Measurements from ENCODE around the gene TEX48. TPM values are rescaled to one million over a fixed set of nuclear protein-coding genes. Genes with fewer than 3 reads are reported as not detected.

Gene TEX48
- polyA plus RNA-seq, 1 of the 3 experiments (the other 2 are of a cell fraction) = 0.46 TPM

DNA sequence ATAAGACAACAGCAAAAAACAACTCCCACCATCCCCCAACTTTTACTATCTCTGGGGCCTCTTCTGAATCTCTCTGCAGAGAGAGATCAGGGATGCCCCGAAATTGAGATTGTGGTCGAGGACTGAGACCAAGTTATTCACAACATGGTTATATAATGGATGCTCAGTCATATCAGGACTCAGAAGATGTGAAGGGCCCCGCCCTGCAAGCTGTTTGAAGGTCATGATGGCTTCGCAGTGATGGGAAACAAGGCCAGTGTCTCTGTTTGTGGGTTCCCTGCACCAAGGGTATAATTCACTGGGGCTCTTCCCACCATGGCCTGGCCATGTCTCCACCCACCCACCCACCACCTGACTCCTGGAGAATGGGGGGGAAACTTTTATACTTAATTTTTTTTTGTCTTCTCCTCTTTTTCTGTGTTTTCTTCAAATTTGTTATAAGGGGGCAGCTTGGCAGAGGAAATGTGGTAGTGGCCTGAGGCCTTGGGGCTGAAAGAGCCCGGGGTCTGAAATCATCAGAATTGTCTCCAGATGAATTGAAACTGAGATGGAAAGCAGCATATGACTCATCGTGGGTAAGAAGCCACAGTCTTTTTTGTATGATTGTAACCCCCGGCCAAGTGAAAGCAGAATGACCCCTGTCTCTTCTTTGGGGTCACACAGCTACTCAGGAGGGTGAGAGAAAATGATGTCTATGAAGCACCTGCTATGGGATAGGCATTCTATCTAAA is 15.0 kb upstream of the TEX48 start:
- POLR2A ChIA-PET = no interaction called here
- Histone ChIP-seq H3K36me3 (replicated peaks in 1 of 2; ENCODE audit: control insufficient read depth in 1 of 2, insufficient read depth in 2 of 2, low read length in 1 of 2) (no peaks in the 10 kb centered on the region), H4K20me1 (ENCODE audit: insufficient read depth) (no peaks in the 10 kb centered on the region), H3K4me2 (no peak overlapping the region; the same call in 1 of the 2 replicates), H3K9me3 (no peaks in the 10 kb centered on the region), H3K4me1 (ENCODE audit: control insufficient read depth in 1 of 2, insufficient read depth in 2 of 2, low read depth in 1 of 2, low read length in 1 of 2) (peaks cover 0 to 44% of the 10 kb centered on the region in 2 experiments; a peak in 3 of 4 replicates), H3K79me2 (ENCODE audit: insufficient read depth) (no peaks in the 10 kb centered on the region), H3K27me3 (ENCODE audit: insufficient read depth) (no peaks in the 10 kb centered on the region), H3K4me3 (ENCODE audit: low read depth in 2 of 2, low read length in 1 of 2) (no peak overlapping the region), H3K9ac (no peak overlapping the region), H3K9me2 (no peaks in the 10 kb centered on the region), H2AFZ (ENCODE audit: low read depth) (0 out of 2 replicates have a peak overlapping the region, but pooled peaks have one; percentile 12), H3F3A (replicated peaks; ENCODE audit: insufficient read depth) (peaks cover 19% of the 10 kb centered on the region), H3K27ac (ENCODE audit: low read depth in 2 of 2, low read length in 1 of 2) (peak overlapping the region in 1 of 2 experiments; percentile 18; a peak in 1 of 4 replicates)
- DNase-seq = no peak
- CTCF ChIA-PET = interaction anchor here (0.9 to 3.9 kb wide), 3 partner anchors 15 to 58 kb away, joined by 3 to 10 read pairs (median 3); partner anchors contain the start of gene TEX48
- WGBS (ENCODE audit: low lambda C conversion rate) = 40% methylated on average over 7 of the region's 7 CpGs
- TF ChIP-seq, protein P1, sequence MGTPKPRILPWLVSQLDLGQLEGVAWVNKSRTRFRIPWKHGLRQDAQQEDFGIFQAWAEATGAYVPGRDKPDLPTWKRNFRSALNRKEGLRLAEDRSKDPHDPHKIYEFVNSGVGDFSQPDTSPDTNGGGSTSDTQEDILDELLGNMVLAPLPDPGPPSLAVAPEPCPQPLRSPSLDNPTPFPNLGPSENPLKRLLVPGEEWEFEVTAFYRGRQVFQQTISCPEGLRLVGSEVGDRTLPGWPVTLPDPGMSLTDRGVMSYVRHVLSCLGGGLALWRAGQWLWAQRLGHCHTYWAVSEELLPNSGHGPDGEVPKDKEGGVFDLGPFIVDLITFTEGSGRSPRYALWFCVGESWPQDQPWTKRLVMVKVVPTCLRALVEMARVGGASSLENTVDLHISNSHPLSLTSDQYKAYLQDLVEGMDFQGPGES (IDR thresholded peaks at IDR 0.05; ENCODE audit: low read depth, low read length) = no peak
- TF ChIP-seq RFX5 (IDR thresholded peaks at IDR 0.05; ENCODE audit: low read length) = no peak
- no peak for TF ChIP-seq RAD21 (IDR thresholded peaks at IDR 0.05; ENCODE audit: low read length)
- TF ChIP-seq GATA2 (CRISPR knock-in tag; IDR thresholded peaks at IDR 0.05) = no peak
- TF ChIP-seq TAF1 (IDR thresholded peaks at IDR 0.05; ENCODE audit: borderline replicate concordance, low read depth, low read length) = no peak
- TF ChIP-seq USF1 (IDR thresholded peaks at IDR 0.05; ENCODE audit: borderline replicate concordance, low read depth) = no peak
- no peak for TF ChIP-seq FOXJ3 (CRISPR knock-in tag; IDR thresholded peaks at IDR 0.05)
- TF ChIP-seq EP300 (IDR thresholded peaks at IDR 0.05; ENCODE audit: borderline replicate concordance in 1 of 2, low read depth in 1 of 2, low read length in 1 of 2) = peak in 1 of 2 experiments; percentile 58; a peak in 1 of 4 replicates
- peak; percentile 19; the same call in 1 of the 2 replicates for TF ChIP-seq NFIC (IDR thresholded peaks at IDR 0.05; ENCODE audit: borderline replicate concordance)
- TF ChIP-seq USF2 (IDR thresholded peaks at IDR 0.05; ENCODE audit: borderline replicate concordance, low read depth, low read length) = no peak
- TF ChIP-seq RCOR1 (IDR thresholded peaks at IDR 0.05; ENCODE audit: low read length) = no peak
- peak; percentile 73 for TF ChIP-seq TCF12 (IDR thresholded peaks at IDR 0.05)
- TF ChIP-seq POLR2AphosphoS5 (IDR thresholded peaks at IDR 0.05; ENCODE audit: low read depth, low read length) = peak; percentile 25; the same call in 1 of the 2 replicates
- TF ChIP-seq MEF2A (IDR thresholded peaks at IDR 0.05; ENCODE audit: borderline replicate concordance, low read depth) = no peak
- TF ChIP-seq GABPA (IDR thresholded peaks at IDR 0.05; ENCODE audit: low read depth) = no peak
- TF ChIP-seq, protein P2, sequence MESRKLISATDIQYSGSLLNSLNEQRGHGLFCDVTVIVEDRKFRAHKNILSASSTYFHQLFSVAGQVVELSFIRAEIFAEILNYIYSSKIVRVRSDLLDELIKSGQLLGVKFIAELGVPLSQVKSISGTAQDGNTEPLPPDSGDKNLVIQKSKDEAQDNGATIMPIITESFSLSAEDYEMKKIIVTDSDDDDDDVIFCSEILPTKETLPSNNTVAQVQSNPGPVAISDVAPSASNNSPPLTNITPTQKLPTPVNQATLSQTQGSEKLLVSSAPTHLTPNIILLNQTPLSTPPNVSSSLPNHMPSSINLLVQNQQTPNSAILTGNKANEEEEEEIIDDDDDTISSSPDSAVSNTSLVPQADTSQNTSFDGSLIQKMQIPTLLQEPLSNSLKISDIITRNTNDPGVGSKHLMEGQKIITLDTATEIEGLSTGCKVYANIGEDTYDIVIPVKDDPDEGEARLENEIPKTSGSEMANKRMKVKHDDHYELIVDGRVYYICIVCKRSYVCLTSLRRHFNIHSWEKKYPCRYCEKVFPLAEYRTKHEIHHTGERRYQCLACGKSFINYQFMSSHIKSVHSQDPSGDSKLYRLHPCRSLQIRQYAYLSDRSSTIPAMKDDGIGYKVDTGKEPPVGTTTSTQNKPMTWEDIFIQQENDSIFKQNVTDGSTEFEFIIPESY (IDR thresholded peaks at IDR 0.05; ENCODE audit: borderline replicate concordance, low read depth) = no peak
- no peak for TF ChIP-seq CHD2 (IDR thresholded peaks at IDR 0.05; ENCODE audit: low read length, partially characterized antibody)
- TF ChIP-seq FOSL2 (IDR thresholded peaks at IDR 0.05; ENCODE audit: borderline replicate concordance, low read depth) = peak; percentile 87
- peak; percentile 26; the same call in 1 of the 2 replicates for TF ChIP-seq MAX (IDR thresholded peaks at IDR 0.05; ENCODE audit: low read depth)
- TF ChIP-seq SMC3 (IDR thresholded peaks at IDR 0.05; ENCODE audit: low read depth, low read length) = no peak
- peak; percentile 89; the same call in 1 of the 2 replicates for TF ChIP-seq RXRA (IDR thresholded peaks at IDR 0.05; ENCODE audit: borderline replicate concordance, low read depth)
- no peak for TF ChIP-seq MXI1 (IDR thresholded peaks at IDR 0.05; ENCODE audit: low read depth, low read length)
- TF ChIP-seq SIN3A (IDR thresholded peaks at IDR 0.05; ENCODE audit: borderline replicate concordance, low read depth, low read length) = no peak
- TF ChIP-seq ELF1 (IDR thresholded peaks at IDR 0.05) = no peak
- TF ChIP-seq YY1 (IDR thresholded peaks at IDR 0.05; ENCODE audit: low read depth) = no peak
- TF ChIP-seq, protein P3, sequence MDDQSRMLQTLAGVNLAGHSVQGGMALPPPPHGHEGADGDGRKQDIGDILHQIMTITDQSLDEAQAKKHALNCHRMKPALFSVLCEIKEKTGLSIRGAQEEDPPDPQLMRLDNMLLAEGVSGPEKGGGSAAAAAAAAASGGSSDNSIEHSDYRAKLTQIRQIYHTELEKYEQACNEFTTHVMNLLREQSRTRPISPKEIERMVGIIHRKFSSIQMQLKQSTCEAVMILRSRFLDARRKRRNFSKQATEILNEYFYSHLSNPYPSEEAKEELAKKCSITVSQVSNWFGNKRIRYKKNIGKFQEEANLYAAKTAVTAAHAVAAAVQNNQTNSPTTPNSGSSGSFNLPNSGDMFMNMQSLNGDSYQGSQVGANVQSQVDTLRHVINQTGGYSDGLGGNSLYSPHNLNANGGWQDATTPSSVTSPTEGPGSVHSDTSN (IDR thresholded peaks at IDR 0.05) = peak; percentile 68
- TF ChIP-seq JUND (IDR thresholded peaks at IDR 0.05) = peak; percentile 78
- TF ChIP-seq FOXM1 (IDR thresholded peaks at IDR 0.05; ENCODE audit: low read depth) = no peak
